WI38 (cell line): Measurements from ENCODE around the gene GPN1.

ENCODE experiments used
- H3K4me3 ChIP-seq: 2 replicates; pipeline ENCODE4 v1.5.1; 2011; ENCODE audit warnings: low read depth, mild to moderate bottlenecking, control low read depth, low read length
- CTCF ChIP-seq: IDR thresholded peaks from 2 replicates; pipeline ENCODE4 v1.5.1; 2012; ENCODE audit warnings: low read depth, mild to moderate bottlenecking, control low read depth, low read length

Gene GPN1

GRCh38 chr2:27647737-27648136 is 18.9 kb downstream of the GPN1 start:
- H3K4me3 ChIP-seq: no peak overlapping the region
- TF ChIP-seq CTCF: no peak

GRCh38 chr2:27651056-27651455 is 22.2 kb downstream of the GPN1 start:
- TF ChIP-seq CTCF: no peak
- H3K4me3 ChIP-seq: no peak overlapping the region

- H3K4me3 ChIP-seq: no peak overlapping the region
- no peak for TF ChIP-seq CTCF
Observed at GRCh38 chr2:27652341-27652740, 23.5 kb downstream of the GPN1 start.

GRCh38 chr2:27652790-27653189 is 23.9 kb downstream of the GPN1 start:
- H3K4me3 ChIP-seq: no peak overlapping the region
- TF ChIP-seq CTCF: no peak

- no peak for TF ChIP-seq CTCF
Observed at GRCh38 chr2:27653397-27653796, 24.5 kb downstream of the GPN1 start.

GRCh38 chr2:27655155-27655951 is 26.5 kb downstream of the GPN1 start:
- no peak overlapping the region for H3K4me3 ChIP-seq
- TF ChIP-seq CTCF: no peak

More at GRCh38 chr2:27653397-27653796, 24.5 kb downstream of the GPN1 start:
- no peak overlapping the region for H3K4me3 ChIP-seq

- H3K4me3 ChIP-seq: no peak overlapping the region
- TF ChIP-seq CTCF: no peak
Observed at GRCh38 chr2:27661371-27661770, 32.5 kb downstream of the GPN1 start.
